Measurements from ENCODE around the gene GREM2.
A peak's percentile ranks its signal among the peaks of the same experiment; 100 is the strongest.

GREM2 gene

GRCh38 chr1:240619906-240620621, 8.1 kb upstream of the GREM2 start:
- Histone ChIP-seq H3K9ac (no peak overlapping the region), H3K4me3 (ENCODE audit: low read depth, low read length) (peak overlapping the region; percentile 31), H3K36me3 (ENCODE audit: control insufficient read depth, insufficient read depth, low read length) (no peaks in the 10 kb centered on the region), H2AFZ (peak overlapping the region; percentile 48), H3K27me3 (ENCODE audit: control insufficient read depth, insufficient read depth, low read length) (no peaks in the 10 kb centered on the region), H3K79me2 (no peaks in the 10 kb centered on the region), H3K27ac (no peak overlapping the region), H3K4me1 (no peaks in the 10 kb centered on the region), H3K4me2 (ENCODE audit: low read length) (peak overlapping the region; percentile 50), H3K9me3 (ENCODE audit: control insufficient read depth, low read length) (no peaks in the 10 kb centered on the region)
- no peak for TF ChIP-seq CTCF (IDR thresholded peaks at IDR 0.05)

GRCh38 chr1:240619357-240619756, 7.4 kb upstream of the GREM2 start:
- H3K27me3 ChIP-seq (ENCODE audit: control insufficient read depth, insufficient read depth, low read length), result no peaks in the 10 kb centered on the region
- peak overlapping the region; percentile 48 for H2AFZ ChIP-seq
- no peaks in the 10 kb centered on the region for H3K36me3 ChIP-seq (ENCODE audit: control insufficient read depth, insufficient read depth, low read length)
- no peak overlapping the region for H3K27ac ChIP-seq
- H3K4me3 ChIP-seq (ENCODE audit: low read depth, low read length), result no peak overlapping the region
- no peaks in the 10 kb centered on the region for H3K79me2 ChIP-seq
- H3K4me1 ChIP-seq, result no peaks in the 10 kb centered on the region
- no peak for TF ChIP-seq CTCF (IDR thresholded peaks at IDR 0.05)
- H3K4me2 ChIP-seq (ENCODE audit: low read length), result peak overlapping the region; percentile 50
- H3K9me3 ChIP-seq (ENCODE audit: control insufficient read depth, low read length), result no peaks in the 10 kb centered on the region
- no peak overlapping the region for H3K9ac ChIP-seq

GRCh38 chr1:240618946-240619345, 7.0 kb upstream of the GREM2 start:
- Histone ChIP-seq H3K4me3 (ENCODE audit: low read depth, low read length) (no peak overlapping the region), H3K27me3 (ENCODE audit: control insufficient read depth, insufficient read depth, low read length) (no peaks in the 10 kb centered on the region), H3K4me1 (no peaks in the 10 kb centered on the region), H2AFZ (no peak overlapping the region), H3K79me2 (no peaks in the 10 kb centered on the region), H3K4me2 (ENCODE audit: low read length) (no peak overlapping the region), H3K9me3 (ENCODE audit: control insufficient read depth, low read length) (no peaks in the 10 kb centered on the region), H3K9ac (no peak overlapping the region), H3K36me3 (ENCODE audit: control insufficient read depth, insufficient read depth, low read length) (no peaks in the 10 kb centered on the region), H3K27ac (no peak overlapping the region)
- TF ChIP-seq CTCF (IDR thresholded peaks at IDR 0.05), result no peak

- H3K4me3 ChIP-seq (ENCODE audit: low read depth, low read length), result no peak overlapping the region
- no peaks in the 10 kb centered on the region for H3K79me2 ChIP-seq
- H3K36me3 ChIP-seq (ENCODE audit: control insufficient read depth, insufficient read depth, low read length), result no peaks in the 10 kb centered on the region
- H3K9ac ChIP-seq, result no peak overlapping the region
- no peaks in the 10 kb centered on the region for H3K9me3 ChIP-seq (ENCODE audit: control insufficient read depth, low read length)
- no peak overlapping the region for H3K27ac ChIP-seq
- no peaks in the 10 kb centered on the region for H3K27me3 ChIP-seq (ENCODE audit: control insufficient read depth, insufficient read depth, low read length)
- H3K4me1 ChIP-seq, result no peaks in the 10 kb centered on the region
- TF ChIP-seq CTCF (IDR thresholded peaks at IDR 0.05), result no peak
- no peak overlapping the region for H2AFZ ChIP-seq
- H3K4me2 ChIP-seq (ENCODE audit: low read length), result no peak overlapping the region
These were observed 4.1 kb upstream of the GREM2 start for GRCh38 chr1:240616018-240616417.

All from parathyroid adenoma (tissue), 2 donors.